HepG2 (cell line): ENCODE data around the gene NT5C1B. TPM values are rescaled to one million over a fixed set of nuclear protein-coding genes. Genes with fewer than 3 reads are reported as not detected.
A peak's percentile ranks its signal among the peaks of the same experiment; 100 is the strongest.

ENCODE experiments used
- ARID2 ChIP-seq: sonication (generic); formaldehyde crosslinking; IDR thresholded peaks from 2 replicates; pipeline ENCODE4 v1.8.1; 2022; ENCODE audit warnings: mild to moderate bottlenecking, missing genetic modification reagents, borderline replicate concordance
- BCL6 ChIP-seq: IDR thresholded peaks from 2 replicates; pipeline ENCODE4 v1.6.1; 2016; ENCODE audit warnings: missing genetic modification reagents, missing compliant biosample characterization
- BRD4 ChIP-seq: sonication (generic); formaldehyde crosslinking; IDR thresholded peaks from 2 replicates; pipeline ENCODE4 v1.4.0; 2020; ENCODE audit warnings: missing genetic modification reagents
- CBFB ChIP-seq: sonication (generic); formaldehyde crosslinking; IDR thresholded peaks from 2 replicates; pipeline ENCODE4 v1.4.0; 2020; ENCODE audit warnings: missing genetic modification reagents
- CENPX ChIP-seq: sonication (generic); formaldehyde crosslinking; IDR thresholded peaks from 2 replicates; pipeline ENCODE4 v1.9.0; 2021; ENCODE audit warnings: mild to moderate bottlenecking, missing genetic modification reagents, moderate library complexity
- ERF ChIP-seq: IDR thresholded peaks from 2 replicates; pipeline ENCODE4 v1.6.1; 2018; ENCODE audit warnings: missing biosample characterization, missing genetic modification reagents
- FIP1L1 ChIP-seq: fragments of 200-400 bp; formaldehyde crosslinking; IDR thresholded peaks from 2 replicates; pipeline ENCODE4 v1.6.1; 2018; ENCODE audit warnings: low read depth, mild to moderate bottlenecking, low read length, moderate library complexity, borderline replicate concordance; ENCODE audit not compliant: insufficient read depth
- FOXP1 ChIP-seq, 2 experiments: fragments of 450-650 bp in 1 of 2; IDR thresholded peaks; 2 replicates each; pipeline ENCODE4 v1.6.1; 2017 to 2018; ENCODE audit warnings: antibody characterized with exemption in 1 of 2
- HINFP ChIP-seq: sonication (generic); formaldehyde crosslinking; IDR thresholded peaks from 2 replicates; pipeline ENCODE4 v1.4.0; 2020; ENCODE audit warnings: low read depth, mild to moderate bottlenecking, missing genetic modification reagents
- HIVEP1 ChIP-seq: sonication (generic); formaldehyde crosslinking; IDR thresholded peaks from 2 replicates; pipeline ENCODE4 v1.4.0; 2020; ENCODE audit warnings: mild to moderate bottlenecking, missing genetic modification reagents
- HNRNPH1 ChIP-seq: fragments of 200-400 bp; formaldehyde crosslinking; optimal IDR thresholded peaks from 2 replicates; pipeline ENCODE3; 2017; ENCODE audit warnings: mild to moderate bottlenecking, low read depth, low read length
- KDM4B ChIP-seq: sonication (generic); formaldehyde crosslinking; IDR thresholded peaks from 2 replicates; pipeline ENCODE4 v1.4.0; 2020; ENCODE audit warnings: missing genetic modification reagents
- KDM5A ChIP-seq: fragments of 200-600 bp; sonication (generic); IDR thresholded peaks from 2 replicates; pipeline ENCODE4 v1.7.0; 2018; ENCODE audit warnings: antibody characterized with exemption, mild to moderate bottlenecking, low read length, borderline replicate concordance
- MED8 ChIP-seq: sonication (generic); formaldehyde crosslinking; IDR thresholded peaks from 2 replicates; pipeline ENCODE4 v1.8.1; 2023; ENCODE audit warnings: mild to moderate bottlenecking, missing genetic modification reagents; ENCODE audit not compliant: insufficient replicate concordance
- NBN ChIP-seq: fragments of 450-650 bp; conservative IDR thresholded peaks from 2 replicates; pipeline ENCODE4 v1.6.1; 2017
- NFKBIZ ChIP-seq: IDR thresholded peaks from 2 replicates; pipeline ENCODE4 v1.6.1; 2018; ENCODE audit warnings: missing genetic modification reagents, missing compliant biosample characterization
- SALL2 ChIP-seq: sonication (generic); formaldehyde crosslinking; IDR thresholded peaks from 2 replicates; pipeline ENCODE4 v1.8.1; 2023; ENCODE audit warnings: mild to moderate bottlenecking, missing genetic modification reagents, inconsistent platforms
- SCMH1 ChIP-seq: sonication (generic); formaldehyde crosslinking; IDR thresholded peaks from 2 replicates; pipeline ENCODE4 v1.9.0; 2021; ENCODE audit warnings: missing genetic modification reagents, mild to moderate bottlenecking, borderline replicate concordance
- SMARCC2 ChIP-seq: fragments of 450-650 bp; IDR thresholded peaks from 2 replicates; pipeline ENCODE4 v1.6.1; 2017; ENCODE audit warnings: antibody characterized with exemption, mild to moderate bottlenecking
- SRF ChIP-seq: IDR thresholded peaks from 2 replicates; pipeline ENCODE4 v1.6.1; 2011; ENCODE audit warnings: mild to moderate bottlenecking, low read depth, low read length, moderate library complexity
- STAT5B ChIP-seq: sonication (generic); formaldehyde crosslinking; IDR thresholded peaks from 2 replicates; pipeline ENCODE4 v1.4.0; 2020; ENCODE audit warnings: missing genetic modification reagents
- TFDP1 ChIP-seq: IDR thresholded peaks from 2 replicates; pipeline ENCODE4 v1.6.1; 2016; ENCODE audit warnings: missing compliant biosample characterization, missing genetic modification reagents, borderline replicate concordance
- ZNF276 ChIP-seq: sonication (generic); formaldehyde crosslinking; IDR thresholded peaks from 2 replicates; pipeline ENCODE4 v1.4.0; 2020; ENCODE audit warnings: mild to moderate bottlenecking, low read depth, missing genetic modification reagents
- ZNF546 ChIP-seq: sonication (generic); formaldehyde crosslinking; conservative IDR thresholded peaks from 2 replicates; pipeline ENCODE4 v1.8.1; 2023; ENCODE audit warnings: mild to moderate bottlenecking, missing genetic modification reagents
- ZNF547 ChIP-seq: sonication (generic); formaldehyde crosslinking; IDR thresholded peaks from 2 replicates; pipeline ENCODE4 v1.5.1; 2020; ENCODE audit warnings: mild to moderate bottlenecking, missing genetic modification reagents
- ZNF616 ChIP-seq: sonication (generic); formaldehyde crosslinking; IDR thresholded peaks from 2 replicates; pipeline ENCODE4 v1.5.0; 2020; ENCODE audit warnings: low read depth, mild to moderate bottlenecking, missing genetic modification reagents
- ZNF619 ChIP-seq: sonication (generic); formaldehyde crosslinking; IDR thresholded peaks from 2 replicates; pipeline ENCODE4 v1.4.0; 2020; ENCODE audit warnings: mild to moderate bottlenecking, missing genetic modification reagents
- ZNF674 ChIP-seq: sonication (generic); formaldehyde crosslinking; IDR thresholded peaks from 2 replicates; pipeline ENCODE4 v1.5.0; 2020; ENCODE audit warnings: low read depth, mild to moderate bottlenecking, missing genetic modification reagents
- ZNF7 ChIP-seq: IDR thresholded peaks from 2 replicates; pipeline ENCODE4 v1.6.1; 2016; ENCODE audit warnings: missing biosample characterization, missing genetic modification reagents
- ZNF788 ChIP-seq: sonication (generic); formaldehyde crosslinking; IDR thresholded peaks from 2 replicates; pipeline ENCODE4 v1.5.0; 2020; ENCODE audit warnings: mild to moderate bottlenecking, missing genetic modification reagents, borderline replicate concordance
- ZSCAN21 ChIP-seq: sonication (generic); formaldehyde crosslinking; IDR thresholded peaks from 2 replicates; pipeline ENCODE4 v1.8.0; 2022; ENCODE audit warnings: mild to moderate bottlenecking, missing genetic modification reagents, moderate library complexity, borderline replicate concordance
- polyA plus RNA-seq, 8 experiments: library from polyadenylated mRNA; depleted of rRNA in 3 of 8; stranded (reverse) in 7 of 8; unstranded in 1 of 8; fragments of >200 nt; fragmentation: Illumina TruSeq in 4 of 8; extraction: Trizol in 4 of 8; gene quantifications; 2 replicates each; pipeline versions ENCODE4 v1.2.1 to v1.2.3, GENCODE V29; 2011 to 2016; ENCODE audit warnings: low read depth in 4 of 8, missing spikeins in 1 of 8, mixed read lengths in 1 of 8; ENCODE audit not compliant: insufficient read depth in 1 of 8
- total RNA-seq, 5 experiments: library from RNA; depleted of rRNA; stranded (reverse); fragments of >200 nt; fragmentation: Illumina TruSeq; extraction: Trizol; gene quantifications; 2 replicates each; pipeline ENCODE4 v1.2.3, GENCODE V29; 2016; ENCODE audit warnings: low read depth in 1 of 5

Gene NT5C1B
- total and polyA plus RNA-seq, 2 of the 13 experiments (the other 11 are each of a cell fraction or from before 2014, with no cell fraction given), result not detected

GRCh38 chr2:18560797-18561085, 28.6 kb downstream of the NT5C1B start (continued):
- TF ChIP-seq ZNF788 (CRISPR knock-in tag) (no peak), HNRNPH1 (no peak), ZNF616 (CRISPR knock-in tag) (no peak), ZSCAN21 (CRISPR knock-in tag) (no peak), NFKBIZ (CRISPR knock-in tag) (0 out of 2 replicates have a peak, but pooled peaks have one; percentile 12), ARID2 (CRISPR knock-in tag) (no peak), SMARCC2 (no peak), HINFP (no peak), SALL2 (CRISPR knock-in tag) (no peak), KDM5A (peak; percentile 28; the same call in 1 of the 2 replicates), ZNF674 (CRISPR knock-in tag) (no peak), HIVEP1 (CRISPR knock-in tag) (peak; percentile 5; the same call in 1 of the 2 replicates), NBN (no peak), CBFB (CRISPR knock-in tag) (no peak), STAT5B (CRISPR knock-in tag) (no peak), CENPX (CRISPR knock-in tag) (no peak), TFDP1 (CRISPR knock-in tag) (no peak), FOXP1 (IDR thresholded peaks at IDR 0.05) (no peak), FOXP1 (CRISPR knock-in tag; IDR thresholded peaks at IDR 0.05) (no peak), BRD4 (CRISPR knock-in tag) (no peak), ZNF546 (no peak), ZNF619 (CRISPR knock-in tag) (peak; percentile 25; the same call in 1 of the 2 replicates), MED8 (CRISPR knock-in tag) (peak; percentile 2), BCL6 (no peak), ZNF276 (CRISPR knock-in tag) (no peak), SCMH1 (CRISPR knock-in tag) (no peak), SRF (no peak), ZNF547 (CRISPR knock-in tag) (no peak), ERF (CRISPR knock-in tag) (no peak), KDM4B (CRISPR knock-in tag) (no peak), FIP1L1 (no peak), ZNF7 (CRISPR knock-in tag) (no peak)
